HEK293 (cell line): ENCODE data around the gene MVB12A.
A peak's percentile ranks its signal among the peaks of the same experiment; 100 is the strongest.

ENCODE experiments used
- CTCF ChIA-PET: fragments of 350-600 bp; formaldehyde crosslinking; extraction: SDS; loops from one replicate; lab custom pipeline; 2021; ENCODE audit warnings: antibody characterized with exemption; lab: Yijun Ruan, JAX
- POLR2A ChIA-PET: fragments of 300-600 bp; formaldehyde crosslinking; extraction: SDS; loops from one replicate; lab custom pipeline; 2020; ENCODE audit warnings: antibody characterized with exemption, inconsistent platforms; lab: Yijun Ruan, JAX
- H3K27ac ChIP-seq: fragments of 200-500 bp; sonication (Bioruptor generic); 2 replicates; pipeline ENCODE4 v1.5.1; 2014; ENCODE audit warnings: low read depth, low read length, control low read depth, inconsistent platforms; ENCODE audit errors: extremely low read depth
- H3K36me3 ChIP-seq, 2 experiments: fragments of 200-500 bp in 1 of 2; sonication (Bioruptor generic) in 1 of 2; 1 replicate in 1 of 2; 2 replicates in 1 of 2; pipeline ENCODE4 v1.5.1; 2014 to 2017; ENCODE audit warnings: inconsistent platforms in 2 of 2, low read length in 2 of 2; ENCODE audit not compliant: control insufficient read depth in 2 of 2, insufficient read depth in 1 of 2
- H3K4me1 ChIP-seq: fragments of 200-500 bp; sonication (Bioruptor generic); 2 replicates; pipeline ENCODE4 v1.5.1; 2014; ENCODE audit warnings: mild to moderate bottlenecking, low read length, inconsistent platforms; ENCODE audit not compliant: control insufficient read depth, insufficient read depth
- H3K4me3 ChIP-seq: 2 replicates; pipeline ENCODE4 v1.5.1; 2011; ENCODE audit warnings: low read depth, mild to moderate bottlenecking, control low read depth, low read length, moderate library complexity
- H3K9me3 ChIP-seq: fragments of 200-500 bp; sonication (Bioruptor generic); 2 replicates; pipeline ENCODE4 v1.5.1; 2014; ENCODE audit warnings: low read depth, low read length, inconsistent platforms; ENCODE audit not compliant: control insufficient read depth, insufficient read depth
- GLIS1 ChIP-seq: fragments of 450-650 bp; formaldehyde crosslinking; IDR thresholded peaks from 2 replicates; pipeline ENCODE4 v1.5.1; 2016; ENCODE audit warnings: missing biosample characterization, missing genetic modification characterization
- SP7 ChIP-seq: fragments of 450-650 bp; formaldehyde crosslinking; IDR thresholded peaks from 2 replicates; pipeline ENCODE4 v1.5.1; 2016; ENCODE audit warnings: missing biosample characterization, missing genetic modification characterization
- WT1 ChIP-seq: fragments of 450-650 bp; formaldehyde crosslinking; IDR thresholded peaks from 2 replicates; pipeline ENCODE4 v1.5.1; 2016; ENCODE audit warnings: missing biosample characterization, missing genetic modification characterization
- ZBTB1 ChIP-seq: fragments of 450-650 bp; formaldehyde crosslinking; IDR thresholded peaks from 2 replicates; pipeline ENCODE4 v1.5.1; 2016; ENCODE audit warnings: missing biosample characterization, missing genetic modification characterization
- ZBTB20 ChIP-seq: fragments of 450-650 bp; formaldehyde crosslinking; IDR thresholded peaks from 2 replicates; pipeline ENCODE4 v1.5.1; 2016; ENCODE audit warnings: missing biosample characterization, missing genetic modification characterization
- ZBTB48 ChIP-seq: fragments of 450-650 bp; formaldehyde crosslinking; IDR thresholded peaks from 2 replicates; pipeline ENCODE4 v1.5.1; 2016; ENCODE audit warnings: missing biosample characterization, missing genetic modification characterization
- ZBTB7A ChIP-seq: fragments of 450-650 bp; formaldehyde crosslinking; IDR thresholded peaks from 2 replicates; pipeline ENCODE4 v1.5.1; 2016; ENCODE audit warnings: low read depth, missing biosample characterization, missing genetic modification characterization
- ZFHX2 ChIP-seq: fragments of 450-650 bp; formaldehyde crosslinking; conservative IDR thresholded peaks from 2 replicates; pipeline ENCODE4 v1.5.1; 2016; ENCODE audit warnings: missing biosample characterization, missing genetic modification characterization
- ZFP37 ChIP-seq: fragments of 450-650 bp; formaldehyde crosslinking; IDR thresholded peaks from 2 replicates; pipeline ENCODE4 v1.5.1; 2016; ENCODE audit warnings: missing biosample characterization, missing genetic modification characterization
- ZNF10 ChIP-seq: fragments of 450-650 bp; formaldehyde crosslinking; IDR thresholded peaks from 2 replicates; pipeline ENCODE4 v1.5.1; 2017; ENCODE audit warnings: missing biosample characterization, missing genetic modification characterization
- ZNF146 ChIP-seq: fragments of 450-650 bp; formaldehyde crosslinking; IDR thresholded peaks from 2 replicates; pipeline ENCODE4 v1.5.1; 2016; ENCODE audit warnings: missing biosample characterization, missing genetic modification characterization
- ZNF184 ChIP-seq: fragments of 450-650 bp; IDR thresholded peaks from 2 replicates; pipeline ENCODE4 v1.5.1; 2018; ENCODE audit warnings: missing biosample characterization, mild to moderate bottlenecking, missing genetic modification characterization
- ZNF19 ChIP-seq: fragments of 450-650 bp; formaldehyde crosslinking; IDR thresholded peaks from 2 replicates; pipeline ENCODE4; 2016; ENCODE audit warnings: missing biosample characterization, missing genetic modification characterization, low read depth
- ZNF2 ChIP-seq: fragments of 450-650 bp; formaldehyde crosslinking; IDR thresholded peaks from 2 replicates; pipeline ENCODE4 v1.5.1; 2016; ENCODE audit warnings: missing biosample characterization, missing genetic modification characterization
- ZNF274 ChIP-seq, 2 experiments: fragments of 200-500 bp in 1 of 2; fragments of 450-650 bp in 1 of 2; sonication (Bioruptor generic) in 1 of 2; formaldehyde crosslinking in 1 of 2; IDR thresholded peaks; 2 replicates each; pipeline versions ENCODE4 v1.5.1 to v1.6.1; 2014 to 2016; ENCODE audit warnings: borderline replicate concordance in 1 of 2, inconsistent platforms in 1 of 2, low read length in 1 of 2, missing biosample characterization in 1 of 2, missing genetic modification characterization in 1 of 2
- ZNF302 ChIP-seq: fragments of 450-650 bp; formaldehyde crosslinking; IDR thresholded peaks from 2 replicates; pipeline ENCODE4 v1.5.1; 2016; ENCODE audit warnings: missing biosample characterization, missing genetic modification characterization, low read depth
- ZNF324 ChIP-seq: fragments of 450-650 bp; formaldehyde crosslinking; IDR thresholded peaks from 2 replicates; pipeline ENCODE4 v1.5.1; 2016; ENCODE audit warnings: missing biosample characterization, missing genetic modification characterization
- ZNF391 ChIP-seq: fragments of 450-650 bp; formaldehyde crosslinking; IDR thresholded peaks from 2 replicates; pipeline ENCODE4 v1.5.1; 2016; ENCODE audit warnings: low read depth, missing biosample characterization, missing genetic modification characterization, borderline replicate concordance
- ZNF416 ChIP-seq: fragments of 450-650 bp; formaldehyde crosslinking; IDR thresholded peaks from 2 replicates; pipeline ENCODE4 v1.5.1; 2016; ENCODE audit warnings: missing biosample characterization, missing genetic modification characterization
- ZNF426 ChIP-seq: fragments of 450-650 bp; formaldehyde crosslinking; IDR thresholded peaks from 2 replicates; pipeline ENCODE4 v1.5.1; 2017; ENCODE audit warnings: missing biosample characterization, missing genetic modification characterization, mild to moderate bottlenecking, inconsistent platforms, moderate library complexity
- ZNF473 ChIP-seq: fragments of 450-650 bp; formaldehyde crosslinking; IDR thresholded peaks from 2 replicates; pipeline ENCODE4 v1.5.1; 2017; ENCODE audit warnings: missing biosample characterization, missing genetic modification characterization
- ZNF514 ChIP-seq: fragments of 450-650 bp; formaldehyde crosslinking; IDR thresholded peaks from 2 replicates; pipeline ENCODE4 v1.5.1; 2016; ENCODE audit warnings: missing biosample characterization, missing genetic modification characterization
- ZNF521 ChIP-seq: fragments of 450-650 bp; formaldehyde crosslinking; IDR thresholded peaks from 2 replicates; pipeline ENCODE4 v1.5.1; 2017; ENCODE audit warnings: missing biosample characterization, mild to moderate bottlenecking, missing genetic modification characterization
- ZNF529 ChIP-seq: fragments of 450-650 bp; formaldehyde crosslinking; IDR thresholded peaks from 2 replicates; pipeline ENCODE4 v1.5.1; 2017; ENCODE audit warnings: missing genetic modification characterization, missing biosample characterization; ENCODE audit not compliant: insufficient replicate concordance
- ZNF544 ChIP-seq: fragments of 450-650 bp; formaldehyde crosslinking; IDR thresholded peaks from 2 replicates; pipeline ENCODE4 v1.5.0; 2017; ENCODE audit warnings: missing biosample characterization, missing genetic modification characterization
- ZNF645 ChIP-seq: fragments of 450-650 bp; formaldehyde crosslinking; IDR thresholded peaks from 2 replicates; pipeline ENCODE4; 2016; ENCODE audit warnings: missing biosample characterization, missing genetic modification characterization
- ZNF776 ChIP-seq: fragments of 450-650 bp; formaldehyde crosslinking; IDR thresholded peaks from 2 replicates; pipeline ENCODE4 v1.5.0; 2017; ENCODE audit warnings: missing biosample characterization, missing genetic modification characterization, borderline replicate concordance
- TF ChIP-seq, protein P1 (sequence below): fragments of 450-650 bp; IDR thresholded peaks from 2 replicates; pipeline ENCODE4 v1.5.1; 2018; ENCODE audit warnings: missing biosample characterization, mild to moderate bottlenecking, missing genetic modification characterization
- TF ChIP-seq, protein P2 (sequence below): fragments of 450-650 bp; formaldehyde crosslinking; IDR thresholded peaks from 2 replicates; pipeline ENCODE4 v1.5.1; 2017; ENCODE audit warnings: missing biosample characterization, missing genetic modification characterization
- TF ChIP-seq, protein P3 (sequence below): fragments of 450-650 bp; formaldehyde crosslinking; IDR thresholded peaks from 2 replicates; pipeline ENCODE4 v1.5.1; 2016; ENCODE audit warnings: missing biosample characterization, missing genetic modification characterization

MVB12A gene

DNA sequence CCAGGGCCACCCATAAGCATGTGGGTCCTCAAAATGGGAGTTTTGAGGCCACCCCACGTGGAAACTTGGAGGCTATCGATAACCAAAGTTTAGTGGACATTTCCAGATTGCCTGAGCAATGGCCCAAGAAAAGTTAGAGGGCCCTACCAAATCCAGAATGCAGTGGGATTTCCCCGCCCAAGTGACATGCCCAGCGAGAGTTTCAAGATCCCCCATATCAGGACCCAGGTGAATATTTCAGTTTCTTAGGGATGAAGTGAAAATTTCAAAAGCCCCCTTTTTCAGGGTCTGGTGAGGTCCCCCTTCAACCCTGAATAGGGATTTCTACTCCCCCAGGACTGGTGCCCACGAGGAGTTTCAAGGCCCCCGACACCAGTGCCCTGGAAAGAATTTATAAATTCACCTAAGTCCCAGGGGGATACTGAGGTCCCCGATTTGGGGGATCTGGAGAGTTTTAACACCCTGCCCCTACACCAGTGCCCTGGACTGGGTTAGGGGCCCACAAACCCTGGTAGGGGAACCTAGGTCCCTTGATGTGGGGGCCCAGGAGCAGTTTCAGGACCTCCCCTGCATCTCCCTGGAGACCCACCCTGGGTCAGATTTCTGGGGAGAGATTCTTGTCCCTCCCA lies 15.1 kb upstream of the MVB12A start:
- ChIA-PET POLR2A (interaction anchor here (2.1 kb wide), 1 partner anchor 15 kb away, joined by 9 read pairs; the partner anchor contains the start of gene MVB12A), CTCF (interaction anchor here (0.6 to 1.7 kb wide), 3 partner anchors 14 to 361 kb away, joined by 3 to 8 read pairs (median 3); no protein-coding TSS in a partner anchor)
- no peak overlapping the region for H3K4me3 ChIP-seq
- no peaks in the 10 kb centered on the region for H3K36me3 ChIP-seq
- no peaks in the 10 kb centered on the region for H3K9me3 ChIP-seq
- H3K27ac ChIP-seq: no peak overlapping the region
- no peaks in the 10 kb centered on the region for H3K4me1 ChIP-seq
- TF ChIP-seq, protein P1, sequence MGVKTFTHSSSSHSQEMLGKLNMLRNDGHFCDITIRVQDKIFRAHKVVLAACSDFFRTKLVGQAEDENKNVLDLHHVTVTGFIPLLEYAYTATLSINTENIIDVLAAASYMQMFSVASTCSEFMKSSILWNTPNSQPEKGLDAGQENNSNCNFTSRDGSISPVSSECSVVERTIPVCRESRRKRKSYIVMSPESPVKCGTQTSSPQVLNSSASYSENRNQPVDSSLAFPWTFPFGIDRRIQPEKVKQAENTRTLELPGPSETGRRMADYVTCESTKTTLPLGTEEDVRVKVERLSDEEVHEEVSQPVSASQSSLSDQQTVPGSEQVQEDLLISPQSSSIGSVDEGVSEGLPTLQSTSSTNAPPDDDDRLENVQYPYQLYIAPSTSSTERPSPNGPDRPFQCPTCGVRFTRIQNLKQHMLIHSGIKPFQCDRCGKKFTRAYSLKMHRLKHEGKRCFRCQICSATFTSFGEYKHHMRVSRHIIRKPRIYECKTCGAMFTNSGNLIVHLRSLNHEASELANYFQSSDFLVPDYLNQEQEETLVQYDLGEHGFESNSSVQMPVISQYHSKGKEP (tag by site-specific recombination): no peak
- TF ChIP-seq ZNF184 (tag by site-specific recombination) (no peak), ZFHX2 (tag by site-specific recombination) (no peak), ZBTB1 (tag by site-specific recombination) (no peak), SP7 (tag by site-specific recombination) (0 out of 2 replicates have a peak, but pooled peaks have one; percentile 20), ZNF529 (no peak), ZNF391 (tag by site-specific recombination) (no peak), ZFP37 (tag by site-specific recombination) (no peak), ZBTB20 (tag by site-specific recombination) (no peak), ZNF426 (tag by site-specific recombination) (no peak), ZNF473 (tag by site-specific recombination) (no peak), ZNF19 (tag by site-specific recombination) (no peak), ZNF146 (tag by site-specific recombination) (no peak), ZNF521 (tag by site-specific recombination) (no peak), ZNF10 (tag by site-specific recombination) (no peak), ZNF416 (tag by site-specific recombination) (no peak), ZNF274 (IDR thresholded peaks at IDR 0.05; ENCODE audit: low read length) (no peak), ZNF274 (tag by site-specific recombination; IDR thresholded peaks at IDR 0.05; ENCODE audit: borderline replicate concordance) (no peak), ZNF302 (no peak), ZNF514 (no peak), ZBTB48 (peak; percentile 66), ZNF544 (tag by site-specific recombination) (no peak), ZNF324 (no peak), WT1 (tag by site-specific recombination) (no peak), ZNF2 (tag by site-specific recombination) (no peak), ZNF776 (tag by site-specific recombination) (no peak), ZNF645 (no peak), ZBTB7A (tag by site-specific recombination) (no peak), GLIS1 (tag by site-specific recombination) (peak; percentile 27; the same call in 1 of the 2 replicates)
- TF ChIP-seq, protein P2, sequence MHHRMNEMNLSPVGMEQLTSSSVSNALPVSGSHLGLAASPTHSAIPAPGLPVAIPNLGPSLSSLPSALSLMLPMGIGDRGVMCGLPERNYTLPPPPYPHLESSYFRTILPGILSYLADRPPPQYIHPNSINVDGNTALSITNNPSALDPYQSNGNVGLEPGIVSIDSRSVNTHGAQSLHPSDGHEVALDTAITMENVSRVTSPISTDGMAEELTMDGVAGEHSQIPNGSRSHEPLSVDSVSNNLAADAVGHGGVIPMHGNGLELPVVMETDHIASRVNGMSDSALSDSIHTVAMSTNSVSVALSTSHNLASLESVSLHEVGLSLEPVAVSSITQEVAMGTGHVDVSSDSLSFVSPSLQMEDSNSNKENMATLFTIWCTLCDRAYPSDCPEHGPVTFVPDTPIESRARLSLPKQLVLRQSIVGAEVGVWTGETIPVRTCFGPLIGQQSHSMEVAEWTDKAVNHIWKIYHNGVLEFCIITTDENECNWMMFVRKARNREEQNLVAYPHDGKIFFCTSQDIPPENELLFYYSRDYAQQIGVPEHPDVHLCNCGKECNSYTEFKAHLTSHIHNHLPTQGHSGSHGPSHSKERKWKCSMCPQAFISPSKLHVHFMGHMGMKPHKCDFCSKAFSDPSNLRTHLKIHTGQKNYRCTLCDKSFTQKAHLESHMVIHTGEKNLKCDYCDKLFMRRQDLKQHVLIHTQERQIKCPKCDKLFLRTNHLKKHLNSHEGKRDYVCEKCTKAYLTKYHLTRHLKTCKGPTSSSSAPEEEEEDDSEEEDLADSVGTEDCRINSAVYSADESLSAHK: peak; percentile 100
- TF ChIP-seq, protein P3, sequence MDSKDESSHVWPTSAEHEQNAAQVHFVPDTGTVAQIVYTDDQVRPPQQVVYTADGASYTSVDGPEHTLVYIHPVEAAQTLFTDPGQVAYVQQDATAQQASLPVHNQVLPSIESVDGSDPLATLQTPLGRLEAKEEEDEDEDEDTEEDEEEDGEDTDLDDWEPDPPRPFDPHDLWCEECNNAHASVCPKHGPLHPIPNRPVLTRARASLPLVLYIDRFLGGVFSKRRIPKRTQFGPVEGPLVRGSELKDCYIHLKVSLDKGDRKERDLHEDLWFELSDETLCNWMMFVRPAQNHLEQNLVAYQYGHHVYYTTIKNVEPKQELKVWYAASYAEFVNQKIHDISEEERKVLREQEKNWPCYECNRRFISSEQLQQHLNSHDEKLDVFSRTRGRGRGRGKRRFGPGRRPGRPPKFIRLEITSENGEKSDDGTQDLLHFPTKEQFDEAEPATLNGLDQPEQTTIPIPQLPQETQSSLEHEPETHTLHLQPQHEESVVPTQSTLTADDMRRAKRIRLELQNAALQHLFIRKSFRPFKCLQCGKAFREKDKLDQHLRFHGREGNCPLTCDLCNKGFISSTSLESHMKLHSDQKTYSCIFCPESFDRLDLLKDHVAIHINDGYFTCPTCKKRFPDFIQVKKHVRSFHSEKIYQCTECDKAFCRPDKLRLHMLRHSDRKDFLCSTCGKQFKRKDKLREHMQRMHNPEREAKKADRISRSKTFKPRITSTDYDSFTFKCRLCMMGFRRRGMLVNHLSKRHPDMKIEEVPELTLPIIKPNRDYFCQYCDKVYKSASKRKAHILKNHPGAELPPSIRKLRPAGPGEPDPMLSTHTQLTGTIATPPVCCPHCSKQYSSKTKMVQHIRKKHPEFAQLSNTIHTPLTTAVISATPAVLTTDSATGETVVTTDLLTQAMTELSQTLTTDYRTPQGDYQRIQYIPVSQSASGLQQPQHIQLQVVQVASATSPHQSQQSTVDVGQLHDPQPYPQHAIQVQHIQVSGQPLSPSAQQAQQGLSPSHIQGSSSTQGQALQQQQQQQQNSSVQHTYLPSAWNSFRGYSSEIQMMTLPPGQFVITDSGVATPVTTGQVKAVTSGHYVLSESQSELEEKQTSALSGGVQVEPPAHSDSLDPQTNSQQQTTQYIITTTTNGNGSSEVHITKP (tag by site-specific recombination): peak; percentile 35; the same call in 1 of the 2 replicates
